HepG2 (cell line): Measurements from ENCODE around the gene CSRP3. TPM values are rescaled to one million over a fixed set of nuclear protein-coding genes. Genes with fewer than 3 reads are reported as not detected.

ENCODE experiments used
- CSRNP1 ChIP-seq: sonication (generic); formaldehyde crosslinking; IDR thresholded peaks from 2 replicates; pipeline ENCODE4 v1.8.1; 2023; ENCODE audit warnings: mild to moderate bottlenecking, missing genetic modification reagents
- FOXA3 ChIP-seq: IDR thresholded peaks from 2 replicates; pipeline ENCODE4 v1.6.1; 2016; ENCODE audit warnings: missing genetic modification reagents, missing compliant biosample characterization
- HMG20B ChIP-seq: conservative IDR thresholded peaks from 2 replicates; pipeline ENCODE4 v1.6.1; 2016; ENCODE audit warnings: missing genetic modification reagents, missing compliant biosample characterization
- KAT7 ChIP-seq: IDR thresholded peaks from 2 replicates; pipeline ENCODE4 v1.6.1; 2018; ENCODE audit warnings: borderline replicate concordance, missing compliant biosample characterization
- NR2F2 ChIP-seq: IDR thresholded peaks from 2 replicates; pipeline ENCODE4 v1.6.1; 2012; ENCODE audit warnings: low read depth, inconsistent platforms, borderline replicate concordance
- RARG ChIP-seq: sonication (generic); formaldehyde crosslinking; IDR thresholded peaks from 2 replicates; pipeline ENCODE4 v1.4.0; 2020; ENCODE audit warnings: low read depth, mild to moderate bottlenecking, missing genetic modification reagents
- SMARCC2 ChIP-seq: fragments of 450-650 bp; IDR thresholded peaks from 2 replicates; pipeline ENCODE4 v1.6.1; 2017; ENCODE audit warnings: antibody characterized with exemption, mild to moderate bottlenecking
- ZC3H13 ChIP-seq: sonication (generic); formaldehyde crosslinking; IDR thresholded peaks from 2 replicates; pipeline ENCODE4 v1.8.1; 2023; ENCODE audit warnings: mild to moderate bottlenecking, missing genetic modification reagents, moderate library complexity
- ZNF616 ChIP-seq: sonication (generic); formaldehyde crosslinking; IDR thresholded peaks from 2 replicates; pipeline ENCODE4 v1.5.0; 2020; ENCODE audit warnings: low read depth, mild to moderate bottlenecking, missing genetic modification reagents
- ZNF781 ChIP-seq: sonication (generic); formaldehyde crosslinking; IDR thresholded peaks from 2 replicates; pipeline ENCODE4 v1.5.1; 2020; ENCODE audit warnings: borderline replicate concordance, mild to moderate bottlenecking, missing genetic modification reagents; ENCODE audit errors: not compliant biosample characterization
- ZNF782 ChIP-seq: sonication (generic); formaldehyde crosslinking; IDR thresholded peaks from 2 replicates; pipeline ENCODE4 v1.4.0; 2020; ENCODE audit warnings: missing genetic modification reagents, mild to moderate bottlenecking, borderline replicate concordance
- polyA plus RNA-seq, 8 experiments: library from polyadenylated mRNA; depleted of rRNA in 3 of 8; stranded (reverse) in 7 of 8; unstranded in 1 of 8; fragments of >200 nt; fragmentation: Illumina TruSeq in 4 of 8; extraction: Trizol in 4 of 8; gene quantifications; 2 replicates each; pipeline versions ENCODE4 v1.2.1 to v1.2.3, GENCODE V29; 2011 to 2016; ENCODE audit warnings: low read depth in 4 of 8, missing spikeins in 1 of 8, mixed read lengths in 1 of 8; ENCODE audit not compliant: insufficient read depth in 1 of 8
- total RNA-seq, 5 experiments: library from RNA; depleted of rRNA; stranded (reverse); fragments of >200 nt; fragmentation: Illumina TruSeq; extraction: Trizol; gene quantifications; 2 replicates each; pipeline ENCODE4 v1.2.3, GENCODE V29; 2016; ENCODE audit warnings: low read depth in 1 of 5
- TF ChIP-seq, protein P1 (sequence below), 2 experiments: fragments of 450-650 bp in 1 of 2; sonication (generic) in 1 of 2; formaldehyde crosslinking in 1 of 2; IDR thresholded peaks; 2 replicates each; pipeline versions ENCODE4 v1.6.1 to v1.8.0; 2016 to 2022; ENCODE audit warnings: antibody characterized with exemption in 1 of 2, mild to moderate bottlenecking in 1 of 2, missing genetic modification reagents in 1 of 2
- TF ChIP-seq, protein P2 (sequence below): sonication (generic); formaldehyde crosslinking; IDR thresholded peaks from 2 replicates; pipeline ENCODE4 v1.4.0; 2020; ENCODE audit warnings: missing genetic modification reagents
- TF ChIP-seq, protein P3 (sequence below): sonication (generic); formaldehyde crosslinking; conservative IDR thresholded peaks from 2 replicates; pipeline ENCODE4 v1.4.0; 2020; ENCODE audit warnings: missing genetic modification reagents

CSRP3 gene
- total and polyA plus RNA-seq, 2 of the 13 experiments (the other 11 are each of a cell fraction or from before 2014, with no cell fraction given), result not detected

GRCh38 chr11:19240420-19241259, 38.9 kb upstream of the CSRP3 start, which contains the start of gene E2F8 (continued):
- TF ChIP-seq, protein P1, sequence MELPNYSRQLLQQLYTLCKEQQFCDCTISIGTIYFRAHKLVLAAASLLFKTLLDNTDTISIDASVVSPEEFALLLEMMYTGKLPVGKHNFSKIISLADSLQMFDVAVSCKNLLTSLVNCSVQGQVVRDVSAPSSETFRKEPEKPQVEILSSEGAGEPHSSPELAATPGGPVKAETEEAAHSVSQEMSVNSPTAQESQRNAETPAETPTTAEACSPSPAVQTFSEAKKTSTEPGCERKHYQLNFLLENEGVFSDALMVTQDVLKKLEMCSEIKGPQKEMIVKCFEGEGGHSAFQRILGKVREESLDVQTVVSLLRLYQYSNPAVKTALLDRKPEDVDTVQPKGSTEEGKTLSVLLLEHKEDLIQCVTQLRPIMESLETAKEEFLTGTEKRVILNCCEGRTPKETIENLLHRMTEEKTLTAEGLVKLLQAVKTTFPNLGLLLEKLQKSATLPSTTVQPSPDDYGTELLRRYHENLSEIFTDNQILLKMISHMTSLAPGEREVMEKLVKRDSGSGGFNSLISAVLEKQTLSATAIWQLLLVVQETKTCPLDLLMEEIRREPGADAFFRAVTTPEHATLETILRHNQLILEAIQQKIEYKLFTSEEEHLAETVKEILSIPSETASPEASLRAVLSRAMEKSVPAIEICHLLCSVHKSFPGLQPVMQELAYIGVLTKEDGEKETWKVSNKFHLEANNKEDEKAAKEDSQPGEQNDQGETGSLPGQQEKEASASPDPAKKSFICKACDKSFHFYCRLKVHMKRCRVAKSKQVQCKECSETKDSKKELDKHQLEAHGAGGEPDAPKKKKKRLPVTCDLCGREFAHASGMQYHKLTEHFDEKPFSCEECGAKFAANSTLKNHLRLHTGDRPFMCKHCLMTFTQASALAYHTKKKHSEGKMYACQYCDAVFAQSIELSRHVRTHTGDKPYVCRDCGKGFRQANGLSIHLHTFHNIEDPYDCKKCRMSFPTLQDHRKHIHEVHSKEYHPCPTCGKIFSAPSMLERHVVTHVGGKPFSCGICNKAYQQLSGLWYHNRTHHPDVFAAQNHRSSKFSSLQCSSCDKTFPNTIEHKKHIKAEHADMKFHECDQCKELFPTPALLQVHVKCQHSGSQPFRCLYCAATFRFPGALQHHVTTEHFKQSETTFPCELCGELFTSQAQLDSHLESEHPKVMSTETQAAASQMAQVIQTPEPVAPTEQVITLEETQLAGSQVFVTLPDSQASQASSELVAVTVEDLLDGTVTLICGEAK (IDR thresholded peaks at IDR 0.05), result no peak
- TF ChIP-seq, protein P1 (CRISPR knock-in tag; IDR thresholded peaks at IDR 0.05), result no peak
- TF ChIP-seq NR2F2 (no peak), ZNF781 (CRISPR knock-in tag) (no peak), ZNF616 (CRISPR knock-in tag) (no peak), FOXA3 (no peak), ZC3H13 (CRISPR knock-in tag) (no peak), KAT7 (CRISPR knock-in tag) (0 out of 2 replicates have a peak, but pooled peaks have one; percentile 33), CSRNP1 (CRISPR knock-in tag) (peak; percentile 86), HMG20B (CRISPR knock-in tag) (no peak), RARG (CRISPR knock-in tag) (no peak), ZNF782 (CRISPR knock-in tag) (no peak), SMARCC2 (no peak)
- TF ChIP-seq, protein P2, sequence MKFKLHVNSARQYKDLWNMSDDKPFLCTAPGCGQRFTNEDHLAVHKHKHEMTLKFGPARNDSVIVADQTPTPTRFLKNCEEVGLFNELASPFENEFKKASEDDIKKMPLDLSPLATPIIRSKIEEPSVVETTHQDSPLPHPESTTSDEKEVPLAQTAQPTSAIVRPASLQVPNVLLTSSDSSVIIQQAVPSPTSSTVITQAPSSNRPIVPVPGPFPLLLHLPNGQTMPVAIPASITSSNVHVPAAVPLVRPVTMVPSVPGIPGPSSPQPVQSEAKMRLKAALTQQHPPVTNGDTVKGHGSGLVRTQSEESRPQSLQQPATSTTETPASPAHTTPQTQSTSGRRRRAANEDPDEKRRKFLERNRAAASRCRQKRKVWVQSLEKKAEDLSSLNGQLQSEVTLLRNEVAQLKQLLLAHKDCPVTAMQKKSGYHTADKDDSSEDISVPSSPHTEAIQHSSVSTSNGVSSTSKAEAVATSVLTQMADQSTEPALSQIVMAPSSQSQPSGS (CRISPR knock-in tag), result no peak
- TF ChIP-seq, protein P3, sequence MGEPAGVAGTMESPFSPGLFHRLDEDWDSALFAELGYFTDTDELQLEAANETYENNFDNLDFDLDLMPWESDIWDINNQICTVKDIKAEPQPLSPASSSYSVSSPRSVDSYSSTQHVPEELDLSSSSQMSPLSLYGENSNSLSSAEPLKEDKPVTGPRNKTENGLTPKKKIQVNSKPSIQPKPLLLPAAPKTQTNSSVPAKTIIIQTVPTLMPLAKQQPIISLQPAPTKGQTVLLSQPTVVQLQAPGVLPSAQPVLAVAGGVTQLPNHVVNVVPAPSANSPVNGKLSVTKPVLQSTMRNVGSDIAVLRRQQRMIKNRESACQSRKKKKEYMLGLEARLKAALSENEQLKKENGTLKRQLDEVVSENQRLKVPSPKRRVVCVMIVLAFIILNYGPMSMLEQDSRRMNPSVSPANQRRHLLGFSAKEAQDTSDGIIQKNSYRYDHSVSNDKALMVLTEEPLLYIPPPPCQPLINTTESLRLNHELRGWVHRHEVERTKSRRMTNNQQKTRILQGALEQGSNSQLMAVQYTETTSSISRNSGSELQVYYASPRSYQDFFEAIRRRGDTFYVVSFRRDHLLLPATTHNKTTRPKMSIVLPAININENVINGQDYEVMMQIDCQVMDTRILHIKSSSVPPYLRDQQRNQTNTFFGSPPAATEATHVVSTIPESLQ (CRISPR knock-in tag), result no peak
